Right atrium auricular region (tissue), 2 donors: ENCODE data around the gene DOCK9. TPM values are rescaled to one million over a fixed set of nuclear protein-coding genes. Genes with fewer than 3 reads are reported as not detected.

Experiments
- DNase-seq: peaks from one replicate; pipeline ENCODE4 v3.0.0-alpha.2; 2019; ENCODE audit warnings: low spot score
- H3K27ac ChIP-seq, 2 donors: fragments of 200-600 bp; sonication (generic); 1 replicate in 1 of 2; 2 replicates in 1 of 2; pipeline ENCODE4 v1.5.1; 2016 to 2019
- H3K27me3 ChIP-seq, 2 donors: fragments of 200-600 bp; sonication (generic); one replicate each; pipeline versions ENCODE4 v1.5.1 to v1.6.0; 2017 to 2019
- H3K36me3 ChIP-seq: fragments of 200-600 bp; sonication (generic); one replicate; pipeline ENCODE4 v1.5.1; 2016
- H3K4me1 ChIP-seq, 2 donors: fragments of 200-600 bp; sonication (generic); one replicate each; pipeline versions ENCODE4 v1.5.1 to v1.6.0; 2017 to 2019
- H3K4me3 ChIP-seq, 2 donors: fragments of 200-600 bp; sonication (generic); 1 replicate in 1 of 2; 2 replicates in 1 of 2; pipeline ENCODE4 v1.5.1; 2017 to 2019; ENCODE audit warnings: mild to moderate bottlenecking in 1 of 2, moderate library complexity in 1 of 2
- H3K9me3 ChIP-seq, 2 donors: fragments of 200-600 bp; sonication (generic); one replicate each; pipeline ENCODE4 v1.5.1; 2019
- CTCF ChIP-seq, 2 donors: fragments of 200-600 bp; sonication (generic); IDR thresholded peaks; one replicate each; pipeline ENCODE4 v1.5.1; 2019; ENCODE audit warnings: antibody characterized with exemption in 2 of 2
- total RNA-seq, 2 donors: library from RNA; depleted of rRNA; stranded (reverse); fragments of >200 nt; gene quantifications; one replicate each; pipeline ENCODE4 v1.1.0, GENCODE V29; 2016

DOCK9 gene
- total RNA-seq, 2 donors from 2014 or later = 79.6 to 80.5 TPM

GRCh38 chr13:98800078-98800477, 177.8 kb downstream of the DOCK9 start:
- no peak for TF ChIP-seq CTCF (IDR thresholded peaks at IDR 0.05)

GRCh38 chr13:98798849-98799645, 178.8 kb downstream of the DOCK9 start:
- DNase-seq = no peak
- Histone ChIP-seq H3K36me3 (peaks cover 67% of the 10 kb centered on the region), H3K4me1 (no peaks in the 10 kb centered on the region), H3K27ac (no peak overlapping the region), H3K4me3 (no peak overlapping the region), H3K27me3 (no peaks in the 10 kb centered on the region), H3K9me3 (no peaks in the 10 kb centered on the region)
- TF ChIP-seq CTCF (IDR thresholded peaks at IDR 0.05) = no peak

More at GRCh38 chr13:98800078-98800477, 177.8 kb downstream of the DOCK9 start:
- H3K4me1 ChIP-seq = no peaks in the 10 kb centered on the region
- no peak overlapping the region for H3K4me3 ChIP-seq
- H3K36me3 ChIP-seq = peaks cover 66% of the 10 kb centered on the region
- H3K27ac ChIP-seq = no peak overlapping the region
- H3K27me3 ChIP-seq = no peaks in the 10 kb centered on the region
- no peak for DNase-seq
- no peaks in the 10 kb centered on the region for H3K9me3 ChIP-seq

GRCh38 chr13:98797456-98797855, 180.4 kb downstream of the DOCK9 start:
- Histone ChIP-seq H3K4me1 (no peaks in the 10 kb centered on the region), H3K36me3 (peaks cover 60% of the 10 kb centered on the region), H3K27ac (no peak overlapping the region), H3K9me3 (no peaks in the 10 kb centered on the region), H3K4me3 (no peak overlapping the region), H3K27me3 (no peaks in the 10 kb centered on the region)
- peak; percentile 13 for DNase-seq
- TF ChIP-seq CTCF (IDR thresholded peaks at IDR 0.05) = no peak

- DNase-seq = no peak
- Histone ChIP-seq H3K27ac (no peak overlapping the region), H3K4me3 (no peak overlapping the region), H3K27me3 (no peaks in the 10 kb centered on the region), H3K36me3 (peaks cover 56% of the 10 kb centered on the region), H3K4me1 (no peaks in the 10 kb centered on the region), H3K9me3 (no peaks in the 10 kb centered on the region)
- no peak for TF ChIP-seq CTCF (IDR thresholded peaks at IDR 0.05)
Observed at GRCh38 chr13:98796798-98797197, 181.1 kb downstream of the DOCK9 start.

- no peak overlapping the region for H3K4me3 ChIP-seq
- H3K9me3 ChIP-seq = no peaks in the 10 kb centered on the region
- TF ChIP-seq CTCF (IDR thresholded peaks at IDR 0.05) = no peak
- peaks cover 56% of the 10 kb centered on the region for H3K36me3 ChIP-seq
- H3K27ac ChIP-seq = no peak overlapping the region
- no peak for DNase-seq
- H3K27me3 ChIP-seq = no peaks in the 10 kb centered on the region
- H3K4me1 ChIP-seq = no peaks in the 10 kb centered on the region
Observed at GRCh38 chr13:98796191-98796590, 181.7 kb downstream of the DOCK9 start.

GRCh38 chr13:98795220-98795619, 182.6 kb downstream of the DOCK9 start:
- H3K36me3 ChIP-seq = peaks cover 53% of the 10 kb centered on the region
- no peaks in the 10 kb centered on the region for H3K9me3 ChIP-seq
- H3K4me3 ChIP-seq = no peak overlapping the region
- H3K27me3 ChIP-seq = no peaks in the 10 kb centered on the region
- TF ChIP-seq CTCF (IDR thresholded peaks at IDR 0.05) = no peak
- DNase-seq = peak; percentile 11
- no peak overlapping the region for H3K27ac ChIP-seq
- no peaks in the 10 kb centered on the region for H3K4me1 ChIP-seq
